HG03103 (cell line): ENCODE data around the gene UCP2.
"Not testable (repeated sequence)": the region's sequence is repeated elsewhere in the genome, so short reads cannot be mapped to it uniquely, and the experiment has no call there.

ENCODE experiments used
- ATAC-seq: cut with Tn5 transposase; IDR thresholded peaks from one replicate; pipeline ENCODE4 v1.9.1; 2021; ENCODE audit warnings: low read depth; ENCODE audit not compliant: unreplicated experiment

The UCP2 gene

GRCh38 chr11:73996161-73996747, 13.6 kb upstream of the UCP2 start:
- ATAC-seq, result no peak

DNA sequence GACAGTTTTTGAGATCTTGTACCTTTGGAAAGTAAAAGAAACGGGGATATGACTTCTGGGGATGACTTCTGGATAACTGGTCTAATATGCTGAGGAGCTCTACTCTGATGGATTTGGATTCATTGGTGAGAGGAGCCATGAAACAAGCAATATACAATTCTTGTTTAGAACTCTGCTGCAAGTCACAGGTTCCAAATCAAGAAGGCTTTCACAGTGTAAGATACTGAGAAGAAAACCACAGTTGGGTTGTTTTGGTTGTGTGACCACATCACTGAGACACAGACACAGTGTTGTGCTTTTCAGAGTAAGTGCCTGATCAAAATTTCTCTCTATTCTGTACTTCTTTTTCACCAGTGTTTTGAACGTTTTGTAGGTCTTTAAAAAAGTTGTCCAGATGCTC, 13.1 kb upstream of the UCP2 start:
- ATAC-seq, result no peak

DNA sequence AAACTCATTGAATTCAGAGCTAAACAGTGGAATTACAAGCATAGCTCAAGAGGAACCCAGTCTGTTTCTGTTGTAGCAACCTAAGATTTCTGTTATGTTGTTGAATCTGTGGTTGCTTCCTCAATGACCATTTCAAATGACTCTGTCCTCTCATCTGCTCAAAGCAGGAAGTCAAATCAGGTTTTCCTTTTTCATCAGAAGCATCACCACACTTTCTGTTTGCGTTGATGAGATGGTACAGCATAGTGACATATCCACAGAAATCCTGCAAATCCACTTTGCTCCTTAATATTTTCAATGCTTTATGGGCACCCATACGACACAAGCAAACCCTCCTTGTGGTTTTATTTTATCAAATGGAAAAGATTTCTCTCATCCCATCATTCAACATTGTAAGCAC, 12.6 kb upstream of the UCP2 start:
- ATAC-seq, result peak; percentile 35

DNA sequence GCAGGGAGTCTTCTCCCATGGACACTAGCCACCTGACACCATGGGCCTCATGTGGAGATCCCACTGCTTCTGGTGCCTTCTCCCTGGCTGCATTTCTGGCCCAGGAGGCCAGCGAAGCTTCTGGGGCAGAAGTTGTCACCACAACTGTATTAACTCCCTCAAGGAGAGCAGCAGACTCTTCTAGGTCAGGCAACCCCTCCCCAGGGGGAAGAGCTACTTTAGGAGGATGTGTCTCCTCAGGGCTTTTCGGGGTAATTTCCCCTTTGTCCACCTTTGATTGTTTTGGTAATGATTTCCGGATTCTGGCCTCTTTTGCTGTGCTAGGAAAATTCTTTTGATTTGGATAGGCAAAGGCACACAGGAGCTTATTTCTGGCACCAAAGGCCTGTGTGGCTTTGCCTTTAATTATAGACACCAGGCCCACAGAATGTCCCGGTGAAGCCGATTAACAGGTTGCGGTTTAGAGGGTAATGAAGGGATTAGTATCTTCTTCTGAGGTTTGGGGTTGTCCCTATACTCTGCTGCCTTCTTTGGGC, 8.9 kb upstream of the UCP2 start:
- no peak for ATAC-seq

- no peak for ATAC-seq
Measured at GRCh38 chr11:73990730-73991129, 8.1 kb upstream of the UCP2 start.

DNA sequence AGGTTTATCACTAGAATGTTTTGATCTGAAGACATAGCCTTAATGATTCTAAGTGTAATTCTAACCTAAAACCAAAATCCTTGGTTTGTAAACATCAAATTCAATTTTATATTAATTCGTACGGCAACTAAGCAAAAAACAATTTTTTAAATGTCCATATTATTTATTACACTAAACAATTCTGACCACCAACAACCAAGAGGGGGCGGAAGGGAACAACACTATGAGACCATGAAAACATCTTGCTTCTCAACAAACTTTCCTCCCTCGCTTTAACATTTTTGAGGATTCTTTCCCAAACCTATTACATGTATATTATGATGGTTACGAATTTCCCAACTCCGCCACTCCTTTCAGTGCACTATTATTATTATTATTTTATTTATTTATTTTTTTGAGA, 6.5 kb upstream of the UCP2 start:
- no peak for ATAC-seq

- no peak for ATAC-seq
Measured at GRCh38 chr11:73988227-73988626, 5.6 kb upstream of the UCP2 start.

DNA sequence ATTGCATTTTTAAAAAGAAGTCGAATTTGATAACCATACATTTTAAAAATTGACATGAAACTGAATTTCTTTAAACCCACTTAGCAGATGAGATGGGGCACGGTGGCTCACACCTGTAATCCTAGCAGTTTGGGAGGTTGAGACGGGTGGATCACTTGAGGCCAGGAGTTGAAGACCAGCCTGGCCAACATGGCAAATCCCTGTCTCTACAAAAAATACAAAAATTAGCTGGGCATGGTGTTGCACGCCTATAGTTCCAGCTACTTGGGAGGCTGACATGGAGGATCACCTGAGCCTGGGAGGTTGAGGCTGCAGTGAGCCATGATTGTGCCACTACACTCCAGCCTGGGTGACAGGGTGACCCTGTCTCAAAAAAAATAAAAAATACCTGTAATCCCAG, 3.0 kb upstream of the UCP2 start:
- not testable (repeated sequence) for ATAC-seq

GRCh38 chr11:73983741-73984538, 1.3 kb upstream of the UCP2 start:
- ATAC-seq, result no peak

DNA sequence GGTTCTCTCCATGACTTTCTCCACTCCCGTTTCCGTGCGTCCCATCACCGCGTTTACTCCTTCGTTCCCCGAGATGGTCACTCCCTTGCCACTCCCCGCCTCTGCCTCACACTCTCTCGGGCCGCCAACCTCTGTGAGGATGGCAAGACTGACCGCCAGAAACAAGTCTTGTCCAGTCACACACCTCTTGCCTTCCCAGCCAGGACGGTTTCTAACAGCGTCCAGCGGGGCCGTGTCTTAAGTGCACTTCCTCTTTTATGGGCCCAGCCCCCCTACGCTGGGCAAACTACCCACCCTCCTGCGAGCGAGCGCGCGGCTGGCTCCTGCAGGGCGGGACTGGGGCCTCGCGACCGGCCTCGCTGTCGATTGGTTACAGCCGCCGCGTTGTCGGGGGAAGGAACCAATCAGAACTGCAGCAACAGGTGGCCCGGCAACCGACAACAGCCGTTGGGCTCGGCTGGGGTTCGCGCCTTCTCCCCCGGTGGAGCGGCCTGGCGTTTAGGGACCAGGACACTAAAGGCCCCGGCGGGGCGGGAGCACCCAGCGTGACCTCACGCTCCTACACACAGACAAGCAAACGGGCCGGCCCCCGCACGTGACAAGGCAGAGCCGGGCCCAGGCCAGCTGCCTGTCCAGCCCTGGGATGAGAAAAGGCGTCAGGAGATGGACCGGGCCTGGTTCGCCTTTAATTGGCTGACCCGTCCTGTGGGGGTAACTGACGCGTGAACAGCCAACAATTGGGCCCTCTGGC, 522 bp upstream of the UCP2 start:
- ATAC-seq, result peak; percentile 55

GRCh38 chr11:73981051-73981805, 1.4 kb downstream of the UCP2 start:
- ATAC-seq, result no peak

GRCh38 chr11:73980001-73980961, 2.4 kb downstream of the UCP2 start:
- peak; percentile 42 for ATAC-seq

- no peak for ATAC-seq
Measured at GRCh38 chr11:73978576-73979086, 4.0 kb downstream of the UCP2 start.

DNA sequence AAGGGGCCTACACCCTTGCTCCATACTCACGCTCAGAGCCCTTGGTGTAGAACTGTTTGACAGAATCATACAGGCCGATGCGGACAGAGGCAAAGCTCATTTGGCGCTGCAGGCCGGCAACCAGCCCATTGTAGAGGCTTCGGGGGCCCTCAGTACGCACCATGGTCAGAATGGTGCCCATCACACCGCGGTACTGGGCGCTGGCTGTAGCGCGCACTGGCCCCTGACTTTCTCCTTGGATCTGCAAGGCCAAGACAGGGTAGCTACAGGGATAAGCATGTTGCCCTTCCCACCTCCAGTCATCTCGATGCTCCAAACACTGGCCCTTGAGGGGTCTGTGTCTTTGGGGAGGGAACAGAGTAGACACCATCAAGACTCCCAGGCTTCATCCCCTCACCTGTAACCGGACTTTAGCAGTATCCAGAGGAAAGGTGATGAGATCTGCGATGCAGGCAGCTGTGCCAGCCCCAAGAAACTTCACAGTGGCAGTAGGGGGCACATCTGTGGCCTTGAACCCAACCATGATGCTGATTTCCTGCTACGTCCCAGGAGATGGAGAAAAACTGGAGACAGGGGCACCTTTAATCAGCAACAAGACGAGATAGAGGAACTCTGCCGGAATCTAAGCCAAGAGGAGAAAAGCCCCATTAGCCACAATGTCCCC, 4.7 kb downstream of the UCP2 start:
- ATAC-seq, result no peak

DNA sequence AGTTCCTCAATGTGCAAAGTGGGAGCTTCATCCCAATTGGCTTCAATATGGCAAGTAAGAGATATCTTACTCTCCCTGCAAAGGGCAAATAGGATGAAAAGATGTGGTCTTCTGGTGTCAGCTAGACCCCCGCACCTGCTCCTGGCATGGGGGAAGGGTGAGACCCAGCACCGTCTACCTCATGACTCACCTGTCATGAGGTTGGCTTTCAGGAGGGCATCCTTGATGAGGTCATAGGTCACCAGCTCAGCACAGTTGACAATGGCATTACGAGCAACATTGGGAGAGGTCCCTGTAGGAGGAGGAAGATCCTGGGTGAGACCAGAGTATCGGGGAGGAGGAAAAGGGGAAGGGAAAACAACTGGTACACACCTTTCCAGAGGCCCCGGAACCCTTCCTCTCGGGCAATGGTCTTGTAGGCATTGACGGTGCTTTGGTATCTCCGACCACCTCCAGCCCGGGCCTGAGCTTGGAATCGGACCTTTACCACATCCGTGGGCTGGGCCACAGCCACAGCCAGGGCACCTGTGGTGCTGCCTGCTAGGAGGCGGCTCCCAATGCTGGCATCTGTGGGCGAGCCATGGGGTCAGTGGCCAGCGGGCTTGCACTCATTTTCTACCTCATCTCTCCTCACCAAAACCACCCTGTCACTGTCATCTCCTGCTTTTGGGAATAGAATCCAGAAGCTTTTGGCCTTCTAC, 6.0 kb downstream of the UCP2 start:
- no peak for ATAC-seq

DNA sequence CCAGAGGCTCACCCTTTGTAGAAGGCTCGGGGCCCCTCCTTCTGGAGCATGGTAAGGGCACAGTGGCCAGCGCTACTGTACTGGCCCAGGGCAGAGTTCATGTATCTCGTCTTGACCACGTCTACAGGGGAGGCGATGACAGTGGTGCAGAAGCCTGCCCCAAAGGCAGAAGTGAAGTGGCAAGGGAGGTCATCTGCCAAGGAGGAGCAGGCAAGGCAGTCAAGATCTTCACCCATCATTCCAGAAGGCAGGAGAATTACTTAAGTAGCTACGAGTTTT, 7.2 kb downstream of the UCP2 start:
- ATAC-seq, result no peak

DNA sequence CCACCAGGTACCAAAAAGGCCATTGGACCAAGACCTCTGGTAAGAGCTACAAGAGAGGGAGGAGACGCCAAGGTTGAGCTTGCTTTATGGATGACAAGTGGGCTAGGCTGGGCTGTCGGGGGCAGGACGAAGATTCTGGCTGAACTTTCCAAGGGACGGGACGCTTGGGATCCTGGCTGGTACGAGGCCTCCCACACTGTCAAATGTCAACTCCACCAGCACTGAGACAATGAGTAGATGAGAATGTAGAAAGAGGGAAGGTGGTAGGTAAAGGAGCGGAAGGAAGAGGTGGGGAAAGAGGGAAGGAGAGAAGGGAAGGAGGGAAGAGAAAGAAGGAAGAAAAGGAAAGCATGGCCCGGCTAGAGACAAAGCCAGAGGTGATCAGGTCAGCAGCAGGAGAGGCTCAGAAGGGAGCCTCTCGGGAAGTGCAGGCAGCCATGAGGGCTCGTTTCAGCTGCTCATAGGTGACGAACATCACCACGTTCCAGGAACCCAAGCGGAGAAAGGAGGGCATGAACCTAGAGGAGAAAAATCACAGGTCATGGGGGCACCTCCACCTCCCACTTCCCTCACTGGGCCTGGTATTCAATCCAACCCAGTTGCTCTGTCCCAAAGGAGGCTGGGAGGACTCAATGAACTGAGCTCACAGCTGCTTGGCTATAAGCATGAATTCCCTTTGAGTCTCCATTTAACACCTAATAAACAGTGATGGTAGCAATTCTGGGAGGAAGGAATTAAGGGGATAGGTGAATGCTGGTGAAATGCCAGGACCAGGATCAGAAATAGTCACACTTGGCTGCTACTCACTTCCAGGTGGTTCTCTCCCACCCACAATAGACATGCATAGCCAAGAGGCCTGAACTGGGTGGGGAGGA, 7.8 kb downstream of the UCP2 start:
- no peak for ATAC-seq
